GM23248 (cell line): ENCODE measurements around the gene MPZ. TPM values are rescaled to one million over a fixed set of nuclear protein-coding genes. Genes with fewer than 3 reads are reported as not detected.

Source experiments
- polyA plus RNA-seq: library from polyadenylated mRNA; unstranded; fragments of >200 nt; fragmentation: Nextera tagmentation; extraction: Ambion mirVana; gene quantifications from 2 replicates; pipeline ENCODE4 v1.2.1, GENCODE V29; 2016
- total RNA-seq: library from RNA; depleted of rRNA; stranded (reverse); fragments of >200 nt; shearing (Covaris generic); gene quantifications from 2 replicates; pipeline ENCODE4 v1.2.3, GENCODE V29; 2014; rRNA removed

The MPZ gene
- total and polyA plus RNA-seq, 2 experiments from 2014 or later: 0.11 TPM; not detected in 1

Other genes starting within 250 kb of the MPZ start
- not detected in 2 replicates for gene ARHGAP30, start 240.1 kb downstream of the MPZ start, total RNA-seq
- gene ARHGAP30, start 240.1 kb downstream of the MPZ start, polyA plus RNA-seq: 0.21 and 0.29 TPM in 2 replicates
- 0.54 TPM in 1 of 2 replicates, not detected in the other for gene NECTIN4, start 220.4 kb downstream of the MPZ start, total RNA-seq
- 0.40 and 0.54 TPM in 2 replicates for gene NECTIN4, start 220.4 kb downstream of the MPZ start, polyA plus RNA-seq
- 3.7 and 5.6 TPM in 2 replicates for gene KLHDC9, start 211.6 kb downstream of the MPZ start, total RNA-seq
- gene KLHDC9, start 211.6 kb downstream of the MPZ start, polyA plus RNA-seq: 3.2 and 3.3 TPM in 2 replicates
- gene PFDN2, start 191.9 kb downstream of the MPZ start, total RNA-seq: 32.4 and 35.9 TPM in 2 replicates
- 121 and 125 TPM in 2 replicates for gene PFDN2, start 191.9 kb downstream of the MPZ start, polyA plus RNA-seq
- gene NIT1, start 191.9 kb downstream of the MPZ start, total RNA-seq: 16.6 and 24.3 TPM in 2 replicates
- 30.4 and 30.9 TPM in 2 replicates for gene NIT1, start 191.9 kb downstream of the MPZ start, polyA plus RNA-seq
- gene DEDD, start 177.3 kb downstream of the MPZ start, total RNA-seq: 30.4 and 36.7 TPM in 2 replicates
- 37.8 and 38.4 TPM in 2 replicates for gene DEDD, start 177.3 kb downstream of the MPZ start, polyA plus RNA-seq
- 42.6 and 86.2 TPM in 2 replicates for gene UFC1, start 156.0 kb downstream of the MPZ start, total RNA-seq
- 89.5 and 89.6 TPM in 2 replicates for gene UFC1, start 156.0 kb downstream of the MPZ start, polyA plus RNA-seq
- gene USP21, start 150.5 kb downstream of the MPZ start, total RNA-seq: 6.3 and 10.5 TPM in 2 replicates
- gene USP21, start 150.5 kb downstream of the MPZ start, polyA plus RNA-seq: 16.0 and 16.5 TPM in 2 replicates
- gene PPOX, start 143.5 kb downstream of the MPZ start, total RNA-seq: 18.8 and 36.2 TPM in 2 replicates
- 21.5 and 25.9 TPM in 2 replicates for gene PPOX, start 143.5 kb downstream of the MPZ start, polyA plus RNA-seq
- 33.3 and 34.5 TPM in 2 replicates for gene B4GALT3, start 132.5 kb downstream of the MPZ start, total RNA-seq
- 30.6 and 31.3 TPM in 2 replicates for gene B4GALT3, start 132.5 kb downstream of the MPZ start, polyA plus RNA-seq
- gene ADAMTS4, start 110.9 kb downstream of the MPZ start, total RNA-seq: 5.9 and 9.8 TPM in 2 replicates
- gene ADAMTS4, start 110.9 kb downstream of the MPZ start, polyA plus RNA-seq: 5.3 and 7.2 TPM in 2 replicates
- gene NDUFS2, start 107.6 kb downstream of the MPZ start, total RNA-seq: 104 and 125 TPM in 2 replicates
- gene NDUFS2, start 107.6 kb downstream of the MPZ start, polyA plus RNA-seq: 135 and 141 TPM in 2 replicates
- gene FCER1G, start 94.7 kb downstream of the MPZ start, total RNA-seq: not detected in 2 replicates
- 0.49 TPM in 1 of 2 replicates, not detected in the other for gene FCER1G, start 94.7 kb downstream of the MPZ start, polyA plus RNA-seq
- not detected in 2 replicates for gene APOA2, start 86.3 kb downstream of the MPZ start, total RNA-seq
- gene APOA2, start 86.3 kb downstream of the MPZ start, polyA plus RNA-seq: not detected in 2 replicates
- 6.5 and 19.1 TPM in 2 replicates for gene TOMM40L, start 83.9 kb downstream of the MPZ start, total RNA-seq
- gene TOMM40L, start 83.9 kb downstream of the MPZ start, polyA plus RNA-seq: 5.7 and 5.8 TPM in 2 replicates
- gene NR1I3, start 71.8 kb downstream of the MPZ start, total RNA-seq: not detected in 2 replicates
- 0.70 TPM in 1 of 2 replicates, not detected in the other for gene NR1I3, start 71.8 kb downstream of the MPZ start, polyA plus RNA-seq
- not detected in 2 replicates for gene PCP4L1, start 51.2 kb downstream of the MPZ start, total RNA-seq
- gene PCP4L1, start 51.2 kb downstream of the MPZ start, polyA plus RNA-seq: not detected in 2 replicates
- gene SDHC, start 4.4 kb upstream of the MPZ start, total RNA-seq: 17.4 and 39.2 TPM in 2 replicates
- 175 and 211 TPM in 2 replicates for gene SDHC, start 4.4 kb upstream of the MPZ start, polyA plus RNA-seq
- gene CFAP126, start 57.9 kb upstream of the MPZ start, total RNA-seq: not detected in 2 replicates
- not detected in 2 replicates for gene CFAP126, start 57.9 kb upstream of the MPZ start, polyA plus RNA-seq
- gene FCGR2A, start 195.5 kb upstream of the MPZ start, total RNA-seq: not detected in 2 replicates
- gene FCGR2A, start 195.5 kb upstream of the MPZ start, polyA plus RNA-seq: not detected in 2 replicates
- not detected in 2 replicates for gene HSPA6, start 214.6 kb upstream of the MPZ start, total RNA-seq
- gene HSPA6, start 214.6 kb upstream of the MPZ start, polyA plus RNA-seq: 0.13 and 0.23 TPM in 2 replicates
- gene FCGR3A, start 239.8 kb upstream of the MPZ start, total RNA-seq: not detected in 2 replicates
- gene FCGR3A, start 239.8 kb upstream of the MPZ start, polyA plus RNA-seq: not detected in 2 replicates